GM12878 (cell line): ENCODE measurements around the gene GPR6. TPM values are rescaled to one million over a fixed set of nuclear protein-coding genes. Genes with fewer than 3 reads are reported as not detected.

Experiments used
- ATAC-seq: fragments of 200-7000 bp; cut with Tn5 transposase; 3 replicates; pipeline ENCODE4 v1.9.1; 2020; ENCODE audit warnings: mild to moderate bottlenecking, moderate library complexity
- BruUV-seq: library from RNA; stranded (reverse); fragments of 400-500 nt; replicated peaks from 2 replicates; lab custom pipeline; 2021; lab: Mats Ljungman, UMichigan
- CTCF ChIA-PET: fragments of 300-600 bp; sonication (Branson Sonifier 250); formaldehyde crosslinking; extraction: SDS; loops from one replicate; lab custom pipeline; 2021; ENCODE audit warnings: inconsistent platforms; lab: Yijun Ruan, JAX
- POLR2A ChIA-PET: fragments of 350-600 bp; formaldehyde crosslinking; extraction: SDS; loops from one replicate; lab custom pipeline; 2021; ENCODE audit warnings: inconsistent platforms; lab: Charles Lee
- RAD21 ChIA-PET: fragments of 300-600 bp; sonication (Branson Sonifier 250); formaldehyde crosslinking; loops from one replicate; lab custom pipeline; 2023; ENCODE audit warnings: antibody characterized with exemption; ENCODE audit not compliant: unreplicated experiment; lab: Charles Lee
- SMC1A ChIA-PET: fragments of 300-600 bp; sonication (Branson Sonifier 250); formaldehyde crosslinking; loops from one replicate; lab custom pipeline; 2023; ENCODE audit not compliant: unreplicated experiment, uncharacterized antibody; lab: Charles Lee
- DNase-seq: peaks from one replicate; pipeline ENCODE4 v3.0.0-alpha.2; 2011; ENCODE audit warnings: low read depth, low spot score
- FAIRE-seq: peaks from 3 replicates; lab custom pipeline; 2011; peaks lifted over from hg19 to GRCh38; lab: Jason Lieb, UNC
- H2AFZ ChIP-seq: 2 replicates; pipeline ENCODE4 v1.6.0; 2011; ENCODE audit warnings: low read depth, low read length, control low read depth; ENCODE audit not compliant: control insufficient read depth
- H3K27ac ChIP-seq: 2 replicates; pipeline ENCODE4 v1.5.1; 2011; ENCODE audit warnings: control low read depth; ENCODE audit not compliant: control insufficient read depth, insufficient read depth
- H3K27me3 ChIP-seq, 2 experiments: replicated peaks in 1 of 2; 2 replicates each; pipeline versions ENCODE4 v1.6.0 to v1.6.1; 2011; ENCODE audit warnings: low read length in 1 of 2; ENCODE audit not compliant: control insufficient read depth in 2 of 2, insufficient read depth in 2 of 2
- H3K36me3 ChIP-seq, 2 experiments: 2 replicates each; pipeline ENCODE4 v1.5.1; 2011; ENCODE audit warnings: low read length in 1 of 2; ENCODE audit not compliant: control insufficient read depth in 2 of 2, insufficient read depth in 2 of 2
- H3K4me1 ChIP-seq: 2 replicates; pipeline ENCODE4 v1.6.1; 2011; ENCODE audit warnings: mild to moderate bottlenecking, low read length, moderate library complexity, mixed read lengths; ENCODE audit not compliant: control insufficient read depth, insufficient read depth
- H3K4me2 ChIP-seq: 2 replicates; pipeline ENCODE4 v1.6.0; 2011; ENCODE audit warnings: control low read depth; ENCODE audit not compliant: control insufficient read depth, insufficient read depth
- H3K4me3 ChIP-seq: fragments of 200-600 bp; sonication (generic); 2 replicates; pipeline ENCODE4 v1.5.1; 2016
- H3K79me2 ChIP-seq: 2 replicates; pipeline ENCODE4 v1.6.0; 2011; ENCODE audit warnings: low read length; ENCODE audit not compliant: control insufficient read depth, insufficient read depth
- H3K9ac ChIP-seq: 2 replicates; pipeline ENCODE4 v1.8.0; 2011; ENCODE audit warnings: low read length, control low read depth, mixed read lengths; ENCODE audit not compliant: control insufficient read depth, insufficient read depth
- H3K9me3 ChIP-seq: replicated peaks from 3 replicates; pipeline ENCODE4 v1.5.1; 2011; ENCODE audit warnings: mild to moderate bottlenecking, low read length; ENCODE audit not compliant: control insufficient read depth, insufficient read depth
- H4K20me1 ChIP-seq: 2 replicates; pipeline ENCODE4 v1.6.0; 2011; ENCODE audit not compliant: control insufficient read depth, insufficient read depth
- NKRF ChIP-seq: fragments of 450-650 bp; conservative IDR thresholded peaks from 2 replicates; pipeline ENCODE4 v1.6.1; 2017; ENCODE audit warnings: mild to moderate bottlenecking, moderate library complexity
- POLR2A ChIP-seq: IDR thresholded peaks from 2 replicates; pipeline ENCODE4 v1.6.1; 2011; ENCODE audit warnings: low read depth, mild to moderate bottlenecking, low read length
- REST ChIP-seq: IDR thresholded peaks from 2 replicates; pipeline ENCODE4 v1.6.1; 2012; ENCODE audit warnings: mild to moderate bottlenecking, low read depth, low read length
- RUNX3 ChIP-seq: IDR thresholded peaks from 2 replicates; pipeline ENCODE4 v1.6.1; 2012; ENCODE audit warnings: low read length, inconsistent platforms
- TAF1 ChIP-seq: IDR thresholded peaks from 2 replicates; pipeline ENCODE4 v1.6.1; 2011; ENCODE audit warnings: mild to moderate bottlenecking, low read depth, low read length, borderline replicate concordance
- WGBS: methylation state at CpG from one replicate; pipeline ENCODE4 v1.1.6; 2016; ENCODE audit warnings: low lambda C conversion rate; ENCODE audit not compliant: insufficient replicate concordance, insufficient coverage; ENCODE audit errors: missing lambda C conversion rate; 5-methylcytosine and 5-hydroxymethylcytosine counted together
- in situ Hi-C: fragments of 300-500 bp; cut with MboI; formaldehyde crosslinking; loops from 9 replicates; pipeline ENCODE4 v1.14.3; 2018; ENCODE audit warnings: mixed read lengths
- intact Hi-C: fragments of 100-400 bp; cut with micrococcal nuclease; formaldehyde crosslinking; loops from one replicate; pipeline ENCODE4 v1.14.2; 2022; ENCODE audit not compliant: unreplicated experiment
- polyA plus RNA-seq, 11 experiments: library from polyadenylated mRNA; depleted of rRNA in 4 of 11; unstranded in 6 of 11; stranded (reverse) in 5 of 11; fragments of >200 nt; fragmentation: Nextera tagmentation in 4 of 11; fragmentation: Illumina TruSeq in 1 of 11; extraction: Ambion mirVana in 4 of 11; extraction: Trizol in 1 of 11; gene quantifications; 1 replicate in 1 of 11; 2 replicates in 10 of 11; pipeline versions ENCODE4 v1.2.1 to v1.2.3, GENCODE V29; 2011 to 2016; ENCODE audit warnings: inconsistent platforms in 2 of 11, missing spikeins in 2 of 11, low read depth in 1 of 11
- total RNA-seq, 4 experiments: library from RNA; depleted of rRNA in 3 of 4; stranded (reverse); fragments of >200 nt in 3 of 4; fragmentation: Illumina TruSeq in 1 of 4; extraction: Trizol in 1 of 4; gene quantifications; 2 replicates each; pipeline versions ENCODE4 v1.2.1 to v1.2.3, GENCODE V29; 2013 to 2021

GPR6 gene
- total and polyA plus RNA-seq, 10 of the 15 experiments (the other 5 are each of a cell fraction or from before 2014, with no cell fraction given), result not detected

- TF ChIP-seq REST, result no peak
Measured at GRCh38 chr6:109958626-109959025, 19.5 kb upstream of the GPR6 start (continued).

GRCh38 chr6:109961611-109962041 lies 16.5 kb upstream of the GPR6 start:
- H3K79me2 ChIP-seq, result no peaks in the 10 kb centered on the region
- no peak for ATAC-seq
- ChIA-PET RAD21 (no interaction called here), SMC1A (interaction anchor here (0.7 kb wide), 1 partner anchor 78 kb away, joined by 3 read pairs; no protein-coding TSS in a partner anchor), CTCF (interaction anchor here (0.6 to 1.3 kb wide), 2 partner anchors 63 to 78 kb away, joined by 3 to 6 read pairs; no protein-coding TSS in a partner anchor)
- H3K4me3 ChIP-seq, result no peak overlapping the region
- no peak overlapping the region for H3K9ac ChIP-seq
- BruUV-seq, result no TSS peak
- no peak overlapping the region for H2AFZ ChIP-seq
- no peak overlapping the region for H3K27ac ChIP-seq
- no peaks in the 10 kb centered on the region; a peak in 1 of 4 replicates for H3K27me3 ChIP-seq
- H4K20me1 ChIP-seq, result no peaks in the 10 kb centered on the region
- in situ Hi-C loops, result no loop called here
- H3K36me3 ChIP-seq, result no peaks in the 10 kb centered on the region
- intact Hi-C loops, result no loop called here
- no peak for FAIRE-seq
- no peak overlapping the region for H3K4me2 ChIP-seq
- TF ChIP-seq NKRF (no peak), POLR2A (no peak), RUNX3 (no peak), TAF1 (no peak)
- TF ChIP-seq, all 136 proteins: peak for 0
- 2% methylated on average over 5 of the region's 5 CpGs for WGBS
- DNase-seq, result no peak
- Histone ChIP-seq H3K4me1 (no peaks in the 10 kb centered on the region), H3K9me3 (no peaks in the 10 kb centered on the region; the same call in 2 of the 3 replicates)
- POLR2A ChIA-PET, result no interaction called here
